Measurements from ENCODE around the gene RPS15. TPM values are rescaled to one million over a fixed set of nuclear protein-coding genes. Genes with fewer than 3 reads are reported as not detected.

Gene RPS15
- polyA plus RNA-seq, 1 donor (not counting 4 experiments of a cell fraction or from before 2014, with no cell fraction given) = 795 TPM

DNA sequence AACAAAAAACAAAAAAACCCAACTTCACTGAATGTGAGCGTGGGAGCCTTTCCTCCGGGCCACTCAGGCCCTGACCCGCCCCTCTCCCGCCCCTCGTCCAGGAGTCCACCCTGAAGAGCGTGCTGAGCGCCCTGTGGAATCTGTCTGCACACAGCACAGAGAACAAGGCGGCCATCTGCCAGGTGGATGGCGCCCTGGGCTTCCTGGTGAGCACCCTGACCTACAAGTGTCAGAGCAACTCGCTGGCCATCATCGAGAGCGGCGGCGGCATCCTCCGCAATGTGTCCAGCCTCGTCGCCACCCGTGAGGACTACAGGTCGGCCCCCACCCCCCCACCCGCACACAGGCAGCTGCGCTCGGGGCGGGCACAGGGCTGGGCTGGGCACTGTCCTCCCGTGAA, 23.7 kb downstream of the RPS15 start:
- H3K9me3 ChIP-seq (ENCODE audit: control insufficient read depth, low read depth, low read length) = no peaks in the 10 kb centered on the region
- no peak for FAIRE-seq
- H3K4me1 ChIP-seq (ENCODE audit: control insufficient read depth, extremely low read depth, insufficient read depth, low read length) = peaks cover 7% of the 10 kb centered on the region
- H3K27ac ChIP-seq (ENCODE audit: control insufficient read depth, insufficient read depth, low read length) = no peak overlapping the region
- dilution Hi-C loops (cut with MboI; ENCODE audit: extremely low pct_ligation_motif_present, low sequenced_read_pairs) = no loop called here
- no peaks in the 10 kb centered on the region for H3K9me1 ChIP-seq (ENCODE audit: control insufficient read depth, extremely low read depth, insufficient read depth, low read length)
- H3K4me3 ChIP-seq (ENCODE audit: control insufficient read depth in 2 of 3, extremely low read depth in 1 of 3, insufficient read depth in 2 of 3, low read depth in 1 of 3, low read length in 3 of 3) = no peak overlapping the region
- no peak overlapping the region for H2AFZ ChIP-seq (ENCODE audit: control insufficient read depth, low read length)
- no peak for DNase-seq (ENCODE audit: low read depth, low spot score)
- H3K9ac ChIP-seq (ENCODE audit: control insufficient read depth, extremely low read depth, insufficient read depth, low read length) = no peak overlapping the region
- no peak overlapping the region for H3K4me2 ChIP-seq (ENCODE audit: control insufficient read depth, extremely low read depth, insufficient read depth, low read depth, low read length)
- H4K20me1 ChIP-seq (ENCODE audit: control insufficient read depth, extremely low read depth, insufficient read depth, low read length) = peaks cover 3% of the 10 kb centered on the region
- peaks cover 44% of the 10 kb centered on the region for H3K27me3 ChIP-seq (ENCODE audit: control insufficient read depth, extremely low read depth, insufficient read depth, low read length)
- no peaks in the 10 kb centered on the region for H3K79me2 ChIP-seq (ENCODE audit: control insufficient read depth, insufficient read depth, low read length)
- no peaks in the 10 kb centered on the region for H3K36me3 ChIP-seq (ENCODE audit: control insufficient read depth in 2 of 2, extremely low read depth in 1 of 2, insufficient read depth in 2 of 2, low read length in 2 of 2)
- TF ChIP-seq EZH2 (IDR thresholded peaks at IDR 0.05; ENCODE audit: low read length) = no peak
- TF ChIP-seq, protein P1, sequence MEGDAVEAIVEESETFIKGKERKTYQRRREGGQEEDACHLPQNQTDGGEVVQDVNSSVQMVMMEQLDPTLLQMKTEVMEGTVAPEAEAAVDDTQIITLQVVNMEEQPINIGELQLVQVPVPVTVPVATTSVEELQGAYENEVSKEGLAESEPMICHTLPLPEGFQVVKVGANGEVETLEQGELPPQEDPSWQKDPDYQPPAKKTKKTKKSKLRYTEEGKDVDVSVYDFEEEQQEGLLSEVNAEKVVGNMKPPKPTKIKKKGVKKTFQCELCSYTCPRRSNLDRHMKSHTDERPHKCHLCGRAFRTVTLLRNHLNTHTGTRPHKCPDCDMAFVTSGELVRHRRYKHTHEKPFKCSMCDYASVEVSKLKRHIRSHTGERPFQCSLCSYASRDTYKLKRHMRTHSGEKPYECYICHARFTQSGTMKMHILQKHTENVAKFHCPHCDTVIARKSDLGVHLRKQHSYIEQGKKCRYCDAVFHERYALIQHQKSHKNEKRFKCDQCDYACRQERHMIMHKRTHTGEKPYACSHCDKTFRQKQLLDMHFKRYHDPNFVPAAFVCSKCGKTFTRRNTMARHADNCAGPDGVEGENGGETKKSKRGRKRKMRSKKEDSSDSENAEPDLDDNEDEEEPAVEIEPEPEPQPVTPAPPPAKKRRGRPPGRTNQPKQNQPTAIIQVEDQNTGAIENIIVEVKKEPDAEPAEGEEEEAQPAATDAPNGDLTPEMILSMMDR (optimal IDR thresholded peaks at IDR 0.05 in 1 of 3, IDR thresholded peaks at IDR 0.05 in 1 of 3, conservative IDR thresholded peaks at IDR 0.05 in 1 of 3; ENCODE audit: extremely low read depth in 1 of 3, insufficient read depth in 2 of 3, low read length in 3 of 3) = no peak

DNA sequence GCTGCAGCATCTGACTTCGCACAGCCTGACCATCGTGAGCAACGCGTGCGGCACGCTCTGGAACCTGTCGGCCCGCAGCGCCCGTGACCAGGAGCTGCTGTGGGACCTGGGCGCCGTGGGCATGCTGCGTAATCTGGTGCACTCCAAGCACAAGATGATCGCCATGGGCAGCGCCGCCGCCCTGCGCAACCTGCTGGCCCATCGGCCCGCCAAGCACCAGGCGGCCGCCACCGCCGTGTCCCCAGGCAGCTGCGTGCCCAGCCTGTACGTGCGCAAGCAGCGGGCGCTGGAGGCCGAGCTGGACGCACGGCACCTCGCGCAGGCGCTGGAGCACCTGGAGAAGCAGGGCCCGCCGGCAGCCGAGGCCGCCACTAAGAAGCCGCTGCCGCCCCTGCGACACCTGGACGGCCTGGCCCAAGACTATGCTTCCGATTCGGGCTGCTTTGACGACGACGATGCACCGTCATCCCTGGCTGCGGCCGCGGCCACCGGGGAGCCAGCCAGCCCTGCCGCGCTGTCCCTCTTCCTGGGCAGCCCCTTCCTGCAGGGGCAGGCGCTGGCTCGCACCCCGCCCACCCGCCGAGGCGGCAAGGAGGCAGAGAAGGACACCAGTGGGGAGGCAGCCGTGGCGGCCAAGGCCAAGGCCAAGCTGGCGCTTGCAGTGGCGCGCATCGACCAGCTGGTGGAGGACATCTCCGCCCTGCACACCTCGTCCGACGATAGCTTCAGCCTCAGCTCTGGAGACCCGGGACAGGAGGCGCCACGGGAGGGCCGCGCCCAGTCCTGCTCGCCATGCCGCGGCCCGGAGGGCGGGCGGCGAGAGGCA, 27.2 kb downstream of the RPS15 start:
- Histone ChIP-seq H3K27me3 (ENCODE audit: control insufficient read depth, extremely low read depth, insufficient read depth, low read length) (peaks cover 46% of the 10 kb centered on the region), H3K9ac (ENCODE audit: control insufficient read depth, extremely low read depth, insufficient read depth, low read length) (no peak overlapping the region), H3K9me3 (ENCODE audit: control insufficient read depth, low read depth, low read length) (no peaks in the 10 kb centered on the region), H4K20me1 (ENCODE audit: control insufficient read depth, extremely low read depth, insufficient read depth, low read length) (peaks cover 3% of the 10 kb centered on the region), H3K79me2 (ENCODE audit: control insufficient read depth, insufficient read depth, low read length) (no peaks in the 10 kb centered on the region), H3K4me1 (ENCODE audit: control insufficient read depth, extremely low read depth, insufficient read depth, low read length) (peaks cover 8% of the 10 kb centered on the region), H2AFZ (ENCODE audit: control insufficient read depth, low read length) (no peak overlapping the region), H3K27ac (ENCODE audit: control insufficient read depth, insufficient read depth, low read length) (no peak overlapping the region), H3K36me3 (ENCODE audit: control insufficient read depth in 2 of 2, extremely low read depth in 1 of 2, insufficient read depth in 2 of 2, low read length in 2 of 2) (no peaks in the 10 kb centered on the region), H3K9me1 (ENCODE audit: control insufficient read depth, extremely low read depth, insufficient read depth, low read length) (no peaks in the 10 kb centered on the region), H3K4me3 (ENCODE audit: control insufficient read depth in 2 of 3, extremely low read depth in 1 of 3, insufficient read depth in 2 of 3, low read depth in 1 of 3, low read length in 3 of 3) (no peak overlapping the region), H3K4me2 (ENCODE audit: control insufficient read depth, extremely low read depth, insufficient read depth, low read depth, low read length) (peak overlapping the region; percentile 41)
- FAIRE-seq = no peak
- no peak for DNase-seq (ENCODE audit: low read depth, low spot score)
- TF ChIP-seq EZH2 (IDR thresholded peaks at IDR 0.05; ENCODE audit: low read length) = no peak
- TF ChIP-seq, protein P1 (optimal IDR thresholded peaks at IDR 0.05 in 1 of 3, IDR thresholded peaks at IDR 0.05 in 1 of 3, conservative IDR thresholded peaks at IDR 0.05 in 1 of 3; ENCODE audit: extremely low read depth in 1 of 3, insufficient read depth in 2 of 3, low read length in 3 of 3) = peak; percentile 46 to 89 (median 75)
- dilution Hi-C loops (cut with MboI; ENCODE audit: extremely low pct_ligation_motif_present, low sequenced_read_pairs) = no loop called here

Measured in keratinocyte (primary cell).